AG04449 (cell line): ENCODE data around the gene MARCHF10.

Experiments
- CTCF ChIA-PET: fragments of 350-600 bp; formaldehyde crosslinking; extraction: SDS; loops from one replicate; lab custom pipeline; 2021; ENCODE audit warnings: antibody characterized with exemption; lab: Yijun Ruan, JAX
- POLR2A ChIA-PET: fragments of 400-600, 350-600 bp; formaldehyde crosslinking; extraction: SDS; loops from one replicate; lab custom pipeline; 2020; ENCODE audit warnings: antibody characterized with exemption, inconsistent platforms; lab: Yijun Ruan, JAX
- DNase-seq: peaks from one replicate; pipeline ENCODE4 v3.0.0-alpha.2; 2010; ENCODE audit warnings: low read depth, low spot score
- H3K4me3 ChIP-seq: 2 replicates; pipeline ENCODE4 v1.5.1; 2011; ENCODE audit warnings: low read depth, mild to moderate bottlenecking, control low read depth, low read length
- CTCF ChIP-seq: IDR thresholded peaks from one replicate; pipeline ENCODE4 v1.5.1; 2011; ENCODE audit warnings: mild to moderate bottlenecking, moderate library complexity, low read length, control low read depth, inconsistent platforms; ENCODE audit not compliant: insufficient read depth; ENCODE audit errors: missing control alignments

Gene MARCHF10

DNA sequence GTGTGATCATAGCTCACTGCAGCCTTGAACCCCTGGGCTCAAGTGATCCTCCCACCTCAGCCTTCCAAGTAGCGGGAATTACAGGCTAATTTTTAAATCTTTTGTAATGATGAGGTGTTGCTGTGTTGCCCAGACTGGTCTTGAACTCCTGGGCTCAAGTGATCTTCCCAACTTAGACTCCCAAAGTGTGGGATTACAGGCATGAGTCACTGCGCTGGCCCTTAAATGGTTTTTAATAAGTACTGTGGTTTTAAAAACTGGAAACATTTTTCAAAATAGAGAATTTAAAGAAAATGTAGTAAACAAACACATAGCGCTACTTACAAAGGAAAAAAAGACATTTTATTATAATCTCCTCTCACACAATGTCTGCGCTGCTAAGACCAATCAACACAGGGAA lies 32.2 kb downstream of the MARCHF10 start:
- no peak for TF ChIP-seq CTCF
- CTCF ChIA-PET = no interaction called here
- no peak overlapping the region for H3K4me3 ChIP-seq
- DNase-seq = no peak
- POLR2A ChIA-PET = no interaction called here

DNA sequence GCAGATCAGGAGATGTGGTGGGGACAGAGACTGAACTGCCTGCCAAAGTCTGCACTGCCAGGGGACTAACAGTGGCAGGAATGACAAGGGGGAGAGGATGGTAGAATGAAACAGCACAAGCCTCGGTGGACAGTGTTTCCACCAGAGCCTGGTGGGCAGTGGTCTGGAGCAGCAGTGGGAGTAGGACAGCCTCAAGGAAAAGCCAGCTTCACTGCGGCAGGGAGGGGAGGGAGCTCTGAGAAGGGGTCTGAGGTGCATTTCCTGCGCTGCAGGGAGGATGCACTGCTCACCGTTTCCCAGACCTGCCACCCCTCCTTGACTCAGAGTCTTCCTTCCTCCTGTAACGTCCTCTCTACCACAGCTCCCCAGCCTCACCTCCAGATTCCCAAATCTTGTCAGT lies 33.8 kb downstream of the MARCHF10 start:
- DNase-seq = no peak
- no peak for TF ChIP-seq CTCF
- ChIA-PET POLR2A (no interaction called here), CTCF (interaction anchor here (0.7 kb wide), 1 partner anchor 194 kb away, joined by 3 read pairs; no protein-coding TSS in a partner anchor)
- no peak overlapping the region for H3K4me3 ChIP-seq

- ChIA-PET POLR2A (no interaction called here), CTCF (no interaction called here)
- TF ChIP-seq CTCF = no peak
- no peak for DNase-seq
- no peak overlapping the region for H3K4me3 ChIP-seq
Measured at GRCh38 chr17:62767997-62768396, 40.1 kb downstream of the MARCHF10 start.

- no peak for DNase-seq
- ChIA-PET CTCF (no interaction called here), POLR2A (interaction anchor here (0.6 kb wide), 1 partner anchor 26 kb away, joined by 3 read pairs; no protein-coding TSS in a partner anchor)
- no peak for TF ChIP-seq CTCF
- no peak overlapping the region for H3K4me3 ChIP-seq
Measured at GRCh38 chr17:62765351-62765750, 42.8 kb downstream of the MARCHF10 start.

GRCh38 chr17:62763891-62764600 lies 44.1 kb downstream of the MARCHF10 start:
- ChIA-PET POLR2A (no interaction called here), CTCF (no interaction called here)
- no peak overlapping the region for H3K4me3 ChIP-seq
- DNase-seq = no peak
- no peak for TF ChIP-seq CTCF

DNA sequence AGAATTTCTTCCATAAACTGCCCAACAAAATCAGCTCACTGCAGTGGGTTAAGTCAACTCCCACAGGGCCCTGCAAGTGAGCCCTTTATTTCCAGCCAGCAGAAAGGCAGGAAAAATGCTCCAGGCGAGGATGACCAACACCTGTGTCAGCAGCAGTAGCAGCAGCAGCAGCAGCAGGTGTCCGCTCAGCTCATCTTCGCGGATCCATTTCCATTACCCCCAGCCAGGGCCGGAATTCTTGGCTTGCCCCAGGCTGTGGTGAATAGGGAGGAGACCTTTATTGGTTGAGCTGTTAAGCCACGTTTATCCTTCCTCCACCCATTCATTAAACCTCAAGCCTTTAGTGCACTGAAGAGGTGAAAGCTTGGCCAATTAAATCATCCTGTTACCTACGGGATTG lies 46.2 kb downstream of the MARCHF10 start:
- CTCF ChIA-PET = interaction anchor here (1.0 to 1.6 kb wide), 2 partner anchors 8 to 11 kb away, joined by 3 to 5 read pairs; no protein-coding TSS in a partner anchor
- no peak for DNase-seq
- no peak for TF ChIP-seq CTCF
- POLR2A ChIA-PET = no interaction called here
- H3K4me3 ChIP-seq = no peak overlapping the region
